Measurements from ENCODE around the gene CYP2C18. TPM values are rescaled to one million over a fixed set of nuclear protein-coding genes. Genes with fewer than 3 reads are reported as not detected.
A peak's percentile ranks its signal among the peaks of the same experiment; 100 is the strongest.
"Not testable (repeated sequence)": the region's sequence is repeated elsewhere in the genome, so short reads cannot be mapped to it uniquely, and the experiment has no call there.

Gene CYP2C18
- total RNA-seq, 1 experiment from 2014 or later: 0.79 TPM

DNA sequence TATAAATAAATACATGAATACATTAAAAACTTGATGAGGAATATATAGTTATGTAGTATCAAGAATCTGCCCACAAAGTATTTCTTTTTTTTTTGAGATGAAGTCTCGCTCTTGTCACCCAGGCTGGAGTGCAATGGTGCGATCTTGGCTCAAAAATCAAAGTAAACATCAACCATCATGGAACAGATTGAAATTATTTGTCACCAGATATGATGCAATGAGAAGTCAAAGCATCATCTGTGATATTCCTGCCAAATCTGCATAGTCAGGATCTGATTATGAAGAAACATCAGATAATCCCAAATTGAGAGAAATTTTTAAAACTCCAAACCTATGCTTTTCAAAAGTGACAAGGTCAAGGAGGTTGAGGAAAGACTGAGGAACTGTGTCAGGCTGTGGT, 5.1 kb upstream of the CYP2C18 start:
- 0 out of 2 replicates have a peak, but pooled peaks cover 3% of the 10 kb centered on the region for H3K9me3 ChIP-seq
- POLR2A ChIA-PET: no interaction called here
- peaks cover 20% of the 10 kb centered on the region for H3K4me1 Mint-ChIP-seq (ENCODE audit: low read depth, unreplicated experiment)
- CTCF ChIA-PET: no interaction called here
- no peak for DNase-seq
- TF ChIP-seq, protein P1, sequence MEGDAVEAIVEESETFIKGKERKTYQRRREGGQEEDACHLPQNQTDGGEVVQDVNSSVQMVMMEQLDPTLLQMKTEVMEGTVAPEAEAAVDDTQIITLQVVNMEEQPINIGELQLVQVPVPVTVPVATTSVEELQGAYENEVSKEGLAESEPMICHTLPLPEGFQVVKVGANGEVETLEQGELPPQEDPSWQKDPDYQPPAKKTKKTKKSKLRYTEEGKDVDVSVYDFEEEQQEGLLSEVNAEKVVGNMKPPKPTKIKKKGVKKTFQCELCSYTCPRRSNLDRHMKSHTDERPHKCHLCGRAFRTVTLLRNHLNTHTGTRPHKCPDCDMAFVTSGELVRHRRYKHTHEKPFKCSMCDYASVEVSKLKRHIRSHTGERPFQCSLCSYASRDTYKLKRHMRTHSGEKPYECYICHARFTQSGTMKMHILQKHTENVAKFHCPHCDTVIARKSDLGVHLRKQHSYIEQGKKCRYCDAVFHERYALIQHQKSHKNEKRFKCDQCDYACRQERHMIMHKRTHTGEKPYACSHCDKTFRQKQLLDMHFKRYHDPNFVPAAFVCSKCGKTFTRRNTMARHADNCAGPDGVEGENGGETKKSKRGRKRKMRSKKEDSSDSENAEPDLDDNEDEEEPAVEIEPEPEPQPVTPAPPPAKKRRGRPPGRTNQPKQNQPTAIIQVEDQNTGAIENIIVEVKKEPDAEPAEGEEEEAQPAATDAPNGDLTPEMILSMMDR (IDR thresholded peaks at IDR 0.05; ENCODE audit: insufficient read depth in 1 of 2, low read depth in 1 of 2, low read length in 1 of 2, severe bottlenecking in 1 of 2, unreplicated experiment in 1 of 2): no peak
- H3K36me3 Mint-ChIP-seq (ENCODE audit: insufficient read depth, unreplicated experiment): no peaks in the 10 kb centered on the region
- H3K27ac Mint-ChIP-seq (ENCODE audit: unreplicated experiment): no peak overlapping the region
- no peaks in the 10 kb centered on the region for H3K27me3 Mint-ChIP-seq (ENCODE audit: insufficient read depth, unreplicated experiment)
- no peaks in the 10 kb centered on the region for H3K9me3 Mint-ChIP-seq (ENCODE audit: unreplicated experiment)
- no peaks in the 10 kb centered on the region for H3K27me3 ChIP-seq (replicated peaks; ENCODE audit: control insufficient read depth, insufficient read depth, low read length)
- no peak overlapping the region for H3K4me3 ChIP-seq (ENCODE audit: low read depth, low read length)
- no peak overlapping the region for H3K4me3 Mint-ChIP-seq (ENCODE audit: unreplicated experiment)
- H3K36me3 ChIP-seq (ENCODE audit: control insufficient read depth, insufficient read depth, low read length): no peaks in the 10 kb centered on the region
- no TSS peak for BruUV-seq (replicated peaks)
- intact Hi-C loops (cut with micrococcal nuclease; ENCODE audit: unreplicated experiment): no loop called here
- H3K4me1 ChIP-seq: peaks cover 52% of the 10 kb centered on the region

DNA sequence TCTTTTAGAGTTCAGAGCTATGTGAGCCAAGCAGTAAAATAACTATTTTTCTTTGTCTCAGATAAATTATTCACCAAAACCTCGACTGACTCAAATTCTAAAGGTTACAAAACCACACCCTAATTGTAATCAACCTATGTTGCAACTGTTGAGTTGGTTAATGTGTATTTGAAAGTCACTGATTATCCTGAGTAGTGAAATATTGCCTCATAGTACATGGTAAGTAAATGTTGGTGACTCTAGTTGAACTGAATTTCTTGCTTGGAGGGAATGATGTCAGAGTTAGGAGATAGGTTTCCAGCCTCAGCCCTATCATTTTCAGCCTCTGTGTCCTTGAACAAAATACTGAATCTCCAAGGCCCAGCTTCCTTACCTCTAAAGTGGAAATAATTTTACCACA, 3.0 kb upstream of the CYP2C18 start:
- Mint-ChIP-seq H3K4me3 (ENCODE audit: unreplicated experiment) (peak overlapping the region; percentile 31), H3K9me3 (ENCODE audit: unreplicated experiment) (peaks cover 7% of the 10 kb centered on the region), H3K4me1 (ENCODE audit: low read depth, unreplicated experiment) (peaks cover 29% of the 10 kb centered on the region), H3K27ac (ENCODE audit: unreplicated experiment) (peak overlapping the region; percentile 48), H3K36me3 (ENCODE audit: insufficient read depth, unreplicated experiment) (no peaks in the 10 kb centered on the region), H3K27me3 (ENCODE audit: insufficient read depth, unreplicated experiment) (no peaks in the 10 kb centered on the region)
- Histone ChIP-seq H3K27me3 (replicated peaks; ENCODE audit: control insufficient read depth, insufficient read depth, low read length) (no peaks in the 10 kb centered on the region), H3K4me1 (peaks cover 48% of the 10 kb centered on the region), H3K9me3 (peaks cover 10% of the 10 kb centered on the region), H3K36me3 (ENCODE audit: control insufficient read depth, insufficient read depth, low read length) (no peaks in the 10 kb centered on the region; the same call in 1 of the 2 replicates), H3K4me3 (ENCODE audit: low read depth, low read length) (no peak overlapping the region)
- BruUV-seq (replicated peaks): no TSS peak
- TF ChIP-seq, protein P1 (IDR thresholded peaks at IDR 0.05; ENCODE audit: insufficient read depth in 1 of 2, low read depth in 1 of 2, low read length in 1 of 2, severe bottlenecking in 1 of 2, unreplicated experiment in 1 of 2): no peak
- POLR2A ChIA-PET: no interaction called here
- CTCF ChIA-PET: interaction anchor here (0.7 kb wide), 1 partner anchor 57 kb away, joined by 3 read pairs; no protein-coding TSS in a partner anchor
- intact Hi-C loops (cut with micrococcal nuclease; ENCODE audit: unreplicated experiment): loop anchor here (5.0 kb wide), 1 partner anchor 48 kb away; no protein-coding TSS in a partner anchor
- peak in 1 of 2 experiments; percentile 64 for DNase-seq

DNA sequence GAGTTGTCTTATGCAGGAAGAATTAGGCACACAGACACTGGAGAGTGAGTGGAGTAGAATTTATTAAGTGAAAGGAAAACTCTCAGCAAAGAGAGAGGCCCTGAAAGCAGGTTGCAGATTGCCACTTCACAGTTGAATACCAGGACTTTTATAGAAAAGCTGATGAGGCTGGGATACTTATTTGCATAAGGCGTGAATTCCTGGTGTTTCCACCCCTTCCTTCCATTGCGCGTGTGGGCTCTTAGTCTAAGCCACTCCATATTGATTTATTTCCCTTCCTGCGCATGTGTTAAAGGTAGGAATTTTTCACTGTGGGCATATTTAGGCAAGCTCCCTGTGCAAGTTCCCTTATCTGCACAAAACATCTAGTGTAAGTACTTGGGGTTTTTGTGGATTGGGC, 893 bp upstream of the CYP2C18 start:
- DNase-seq; H3K4me3 ChIP-seq (ENCODE audit: low read depth, low read length); H3K27ac Mint-ChIP-seq (ENCODE audit: unreplicated experiment); H3K36me3 Mint-ChIP-seq (ENCODE audit: insufficient read depth, unreplicated experiment); BruUV-seq (replicated peaks); POLR2A ChIA-PET; H3K36me3 ChIP-seq (ENCODE audit: control insufficient read depth, insufficient read depth, low read length); CTCF ChIA-PET; H3K4me3 Mint-ChIP-seq (ENCODE audit: unreplicated experiment); H3K27me3 Mint-ChIP-seq (ENCODE audit: insufficient read depth, unreplicated experiment); H3K27me3 ChIP-seq (replicated peaks; ENCODE audit: control insufficient read depth, insufficient read depth, low read length): not testable (repeated sequence)
- Histone ChIP-seq H3K4me1 (peaks cover 44% of the 10 kb centered on the region), H3K9me3 (peaks cover 16% of the 10 kb centered on the region)
- intact Hi-C loops (cut with micrococcal nuclease; ENCODE audit: unreplicated experiment): loop anchor here (5.0 kb wide), 1 partner anchor 50 kb away; no protein-coding TSS in a partner anchor
- H3K4me1 Mint-ChIP-seq (ENCODE audit: low read depth, unreplicated experiment): peaks cover 29% of the 10 kb centered on the region
- H3K9me3 Mint-ChIP-seq (ENCODE audit: unreplicated experiment): peaks cover 12% of the 10 kb centered on the region
